ENCODE measurements around the gene GOLGA6L24. TPM values are rescaled to one million over a fixed set of nuclear protein-coding genes. Genes with fewer than 3 reads are reported as not detected.
"Not testable (repeated sequence)": the region's sequence is repeated elsewhere in the genome, so short reads cannot be mapped to it uniquely, and the experiment has no call there.

Gene GOLGA6L24
- total RNA-seq (2021) (not detected in 3 replicates), Bru-seq, nascent RNA (not detected)
- long read RNA-seq, experiment 1: 0 reads
- long read RNA-seq, experiment 2: 0 reads
- long read RNA-seq, experiment 3: 0 reads

GRCh38 chr15:28357984-28358383 lies at the start of gene GOLGA6L24:
Gene GOLGA6L24, minus strand, starts transcription at chr15:28358084. Its CDS starts 61 bp downstream, at chr15:28358023.
- H3K27ac Mint-ChIP-seq; H3K4me3 Mint-ChIP-seq; POLR2A ChIA-PET; H3K9me3 Mint-ChIP-seq; ATAC-seq; DNase-seq (ENCODE audit: low spot score); H3K27me3 Mint-ChIP-seq (ENCODE audit: low read depth); H3K4me1 Mint-ChIP-seq; CTCF ChIA-PET; H3K36me3 Mint-ChIP-seq: not testable (repeated sequence)

- DNase-seq (ENCODE audit: low spot score); H3K4me1 Mint-ChIP-seq; H3K4me3 Mint-ChIP-seq; H3K36me3 Mint-ChIP-seq; H3K27me3 Mint-ChIP-seq (ENCODE audit: low read depth); H3K9me3 Mint-ChIP-seq; CTCF ChIA-PET; H3K27ac Mint-ChIP-seq; POLR2A ChIA-PET: not testable (repeated sequence)
- ATAC-seq: peak; percentile 96
Measured at GRCh38 chr15:28402774-28403435, 45.0 kb upstream of the GOLGA6L24 start.

GRCh38 chr15:28396022-28396421 lies 38.1 kb upstream of the GOLGA6L24 start:
- H3K27me3 Mint-ChIP-seq (ENCODE audit: low read depth); H3K9me3 Mint-ChIP-seq; ATAC-seq; H3K4me3 Mint-ChIP-seq; H3K36me3 Mint-ChIP-seq; H3K4me1 Mint-ChIP-seq; H3K27ac Mint-ChIP-seq; POLR2A ChIA-PET; DNase-seq (ENCODE audit: low spot score); CTCF ChIA-PET: not testable (repeated sequence)

- DNase-seq (ENCODE audit: low spot score); H3K27ac Mint-ChIP-seq; H3K4me3 Mint-ChIP-seq; CTCF ChIA-PET; H3K27me3 Mint-ChIP-seq (ENCODE audit: low read depth); ATAC-seq; H3K36me3 Mint-ChIP-seq; H3K4me1 Mint-ChIP-seq; H3K9me3 Mint-ChIP-seq; POLR2A ChIA-PET: not testable (repeated sequence)
Measured at GRCh38 chr15:28380053-28380452, 22.2 kb upstream of the GOLGA6L24 start.

GRCh38 chr15:28378364-28378763 lies 20.5 kb upstream of the GOLGA6L24 start, which contains the start of gene GOLGA8F:
Gene GOLGA8F, plus strand, starts transcription at chr15:28378664. Its CDS starts 98 bp downstream, at chr15:28378762.
- H3K4me3 Mint-ChIP-seq; DNase-seq (ENCODE audit: low spot score); H3K4me1 Mint-ChIP-seq; POLR2A ChIA-PET; ATAC-seq; H3K27ac Mint-ChIP-seq; H3K27me3 Mint-ChIP-seq (ENCODE audit: low read depth); H3K9me3 Mint-ChIP-seq; CTCF ChIA-PET; H3K36me3 Mint-ChIP-seq: not testable (repeated sequence)

GRCh38 chr15:28365502-28365901 lies 7.6 kb upstream of the GOLGA6L24 start:
- H3K4me3 Mint-ChIP-seq; H3K4me1 Mint-ChIP-seq; H3K36me3 Mint-ChIP-seq; ATAC-seq; CTCF ChIA-PET; POLR2A ChIA-PET; H3K9me3 Mint-ChIP-seq; H3K27me3 Mint-ChIP-seq (ENCODE audit: low read depth); H3K27ac Mint-ChIP-seq: not testable (repeated sequence)
- DNase-seq (ENCODE audit: low spot score): peak; percentile 10

- peaks cover 21% of the 10 kb centered on the region for H3K36me3 Mint-ChIP-seq
- ATAC-seq; DNase-seq (ENCODE audit: low spot score); H3K27me3 Mint-ChIP-seq (ENCODE audit: low read depth); CTCF ChIA-PET; POLR2A ChIA-PET; H3K9me3 Mint-ChIP-seq: not testable (repeated sequence)
- H3K4me3 Mint-ChIP-seq: peak within 1 kb of the TSS; percentile 94
- peaks cover 24% of the 10 kb centered on the region for H3K4me1 Mint-ChIP-seq
- peak within 1 kb of the TSS; percentile 85; the same call in 1 of the 2 replicates for H3K27ac Mint-ChIP-seq
Measured at GRCh38 chr15:28322129-28322588, 35.7 kb downstream of the GOLGA6L24 start, which contains the start of gene HERC2. Gene HERC2, minus strand, starts transcription at chr15:28322179. Its CDS starts 746 bp downstream, at chr15:28321433.

- ATAC-seq; POLR2A ChIA-PET; H3K27me3 Mint-ChIP-seq (ENCODE audit: low read depth); H3K9me3 Mint-ChIP-seq; DNase-seq (ENCODE audit: low spot score); CTCF ChIA-PET: not testable (repeated sequence)
- Mint-ChIP-seq H3K36me3 (peaks cover 27% of the 10 kb centered on the region), H3K27ac (peak overlapping the region; percentile 85; the same call in 1 of the 2 replicates), H3K4me1 (peaks cover 24% of the 10 kb centered on the region), H3K4me3 (peak overlapping the region; percentile 94)
Measured at GRCh38 chr15:28321358-28322078, 36.4 kb downstream of the GOLGA6L24 start.

GRCh38 chr15:28319725-28320124 lies 38.2 kb downstream of the GOLGA6L24 start:
- POLR2A ChIA-PET; H3K27me3 Mint-ChIP-seq (ENCODE audit: low read depth); ATAC-seq; DNase-seq (ENCODE audit: low spot score); CTCF ChIA-PET: not testable (repeated sequence)
- H3K4me1 Mint-ChIP-seq: peaks cover 24% of the 10 kb centered on the region
- H3K9me3 Mint-ChIP-seq: peaks cover 12% of the 10 kb centered on the region
- peak overlapping the region; percentile 54 for H3K4me3 Mint-ChIP-seq
- H3K27ac Mint-ChIP-seq: peak overlapping the region; percentile 94
- peaks cover 45% of the 10 kb centered on the region for H3K36me3 Mint-ChIP-seq

GRCh38 chr15:28318828-28319227 lies 39.1 kb downstream of the GOLGA6L24 start:
- H3K27ac Mint-ChIP-seq; CTCF ChIA-PET; DNase-seq (ENCODE audit: low spot score); POLR2A ChIA-PET; H3K4me3 Mint-ChIP-seq; H3K27me3 Mint-ChIP-seq (ENCODE audit: low read depth): not testable (repeated sequence)
- H3K4me1 Mint-ChIP-seq: peaks cover 24% of the 10 kb centered on the region
- peaks cover 17% of the 10 kb centered on the region for H3K9me3 Mint-ChIP-seq
- peaks cover 51% of the 10 kb centered on the region for H3K36me3 Mint-ChIP-seq
- peak; percentile 88 for ATAC-seq

GRCh38 chr15:28318122-28318521 lies 39.8 kb downstream of the GOLGA6L24 start:
- not testable (repeated sequence) for ATAC-seq
- peak overlapping the region; percentile 74; the same call in 1 of the 2 replicates for H3K27ac Mint-ChIP-seq

More at GRCh38 chr15:28318122-28318521, 39.8 kb downstream of the GOLGA6L24 start:
- Mint-ChIP-seq H3K4me1 (peaks cover 24% of the 10 kb centered on the region), H3K36me3 (peaks cover 58% of the 10 kb centered on the region), H3K9me3 (peaks cover 21% of the 10 kb centered on the region)
- H3K4me3 Mint-ChIP-seq; DNase-seq (ENCODE audit: low spot score); CTCF ChIA-PET; POLR2A ChIA-PET; H3K27me3 Mint-ChIP-seq (ENCODE audit: low read depth): not testable (repeated sequence)

Measured in WTC11 (cell line).